Right lobe of liver (tissue), 6 donors: Measurements from ENCODE around the gene ESYT1. TPM values are rescaled to one million over a fixed set of nuclear protein-coding genes. Genes with fewer than 3 reads are reported as not detected.

Source experiments
- ATAC-seq, 4 donors: fragments of 200-7000 bp; cut with Tn5 transposase; one replicate each; pipeline ENCODE4 v1.9.1; 2020; ENCODE audit warnings: mild to moderate bottlenecking in 4 of 4, moderate library complexity in 4 of 4
- DNase-seq, 3 donors: peaks; one replicate each; pipeline ENCODE4 v3.0.0-alpha.2; 2020
- H3K27ac ChIP-seq, 3 donors: fragments of 200-600 bp; one replicate each; pipeline ENCODE4 v1.8.0; 2022
- H3K27me3 ChIP-seq, 2 donors: fragments of 200-600 bp; one replicate each; pipeline ENCODE4 v1.8.0; 2022
- H3K36me3 ChIP-seq, 4 donors: fragments of 200-600 bp; sonication (generic) in 1 of 4; one replicate each; pipeline versions ENCODE4 v1.5.1 to v1.8.0; 2017 to 2022; ENCODE audit warnings: control low read depth in 1 of 4
- H3K4me1 ChIP-seq, 4 donors: fragments of 200-600 bp; sonication (generic) in 1 of 4; one replicate each; pipeline versions ENCODE4 v1.5.1 to v1.8.0; 2017 to 2022; ENCODE audit warnings: control low read depth in 1 of 4
- H3K4me3 ChIP-seq, 3 donors: fragments of 200-600 bp; one replicate each; pipeline ENCODE4 v1.8.0; 2022
- H3K9me3 ChIP-seq, 4 donors: fragments of 200-600 bp; sonication (generic) in 1 of 4; one replicate each; pipeline versions ENCODE4 v1.5.1 to v1.8.0; 2017 to 2022; ENCODE audit warnings: control low read depth in 1 of 4
- CTCF ChIP-seq, 4 donors: fragments of 200-600 bp in 3 of 4; fragments of 450-650 bp in 1 of 4; IDR thresholded peaks; one replicate each; pipeline versions ENCODE4 v1.5.1 to v1.8.0; 2016 to 2022; ENCODE audit warnings: antibody characterized with exemption in 4 of 4, mild to moderate bottlenecking in 2 of 4
- POLR2A ChIP-seq: fragments of 450-650 bp; IDR thresholded peaks from one replicate; pipeline ENCODE4 v1.6.1; 2017; ENCODE audit warnings: antibody characterized with exemption, mild to moderate bottlenecking
- WGBS: methylation state at CpG from one replicate; pipeline ENCODE4 v1.1.6; 2018; ENCODE audit warnings: low coverage, low lambda C conversion rate; ENCODE audit not compliant: insufficient coverage; ENCODE audit errors: missing lambda C conversion rate; 5-methylcytosine and 5-hydroxymethylcytosine counted together
- intact Hi-C, 2 donors: fragments of 100-400 bp; cut with DNase I; formaldehyde crosslinking; loops; one replicate each; pipeline versions ENCODE4 v1.11.2 to v1.14.1; 2022
- total RNA-seq, 6 experiments: library from RNA; depleted of rRNA in 2 of 6; stranded (reverse); fragments of >200 nt in 2 of 6; fragmentation: NEBNext Ultra II Directional in 3 of 6; extraction: Animal tissue kit (Norgen Biotek cat#: 25700) in 3 of 6; gene quantifications; one replicate each; pipeline versions ENCODE4 v1.1.0 to v1.2.4, GENCODE V29; 2016 to 2023
- donor health status: DM: no; HTN: yes; CAD: no.
- donor health status: DM: no; HTN: no; CAD: no.
- donor health status: DM: no; HTN: no; CAD: no.
- donor health status: DM: no; HTN: yes; CAD: no.
- donor health status: DM: no; HTN: yes; CAD: no.

Gene ESYT1
- total RNA-seq, 6 experiments from 2014 or later = 56.5 to 117 (median 70.3) TPM

GRCh38 chr12:56188131-56188777 is 60.2 kb downstream of the ESYT1 start:
- no peak for TF ChIP-seq POLR2A
- TF ChIP-seq CTCF (IDR thresholded peaks at IDR 0.05) = no peak
- 21% methylated on average over 9 of the region's 10 CpGs for WGBS
- DNase-seq (no peak), ATAC-seq (no peak)
- Histone ChIP-seq H3K36me3 (peaks cover 0 to 29% (median 8%) of the 10 kb centered on the region in 4 donors), H3K9me3 (no peaks in the 10 kb centered on the region), H3K27me3 (no peaks in the 10 kb centered on the region), H3K4me1 (peaks cover 0 to 13% (median 6%) of the 10 kb centered on the region in 4 donors), H3K4me3 (peak overlapping the region; percentile 57 to 80 (median 80)), H3K27ac (peak overlapping the region; percentile 29 to 63 (median 58))
- intact Hi-C loops = loop anchor here (5.0 kb wide), 2 partner anchors 56 to 61 kb away; partner anchors contain the start of gene ESYT1 (in 1 of the 2)

GRCh38 chr12:56188778-56189098 is 60.7 kb downstream of the ESYT1 start:
- H3K27me3 ChIP-seq = no peaks in the 10 kb centered on the region
- TF ChIP-seq CTCF (IDR thresholded peaks at IDR 0.05) (no peak), POLR2A (no peak)
- peaks cover 0 to 24% (median 6%) of the 10 kb centered on the region in 4 donors for H3K36me3 ChIP-seq
- 0% methylated on average over 11 of the region's 17 CpGs for WGBS
- intact Hi-C loops = loop anchor here (5.0 kb wide), 2 partner anchors 56 to 61 kb away; partner anchors contain the start of gene ESYT1 (in 1 of the 2)
- peak overlapping the region; percentile 29 to 63 (median 58) for H3K27ac ChIP-seq
- peak in 2 of 4 donors; percentile 2 to 5 for ATAC-seq
- peak in 1 of 3 donors; percentile 68 for DNase-seq
- no peaks in the 10 kb centered on the region for H3K9me3 ChIP-seq
- peak overlapping the region; percentile 57 to 80 (median 80) for H3K4me3 ChIP-seq
- peaks cover 0 to 13% (median 6%) of the 10 kb centered on the region in 4 donors for H3K4me1 ChIP-seq

GRCh38 chr12:56189099-56189917 is 61.2 kb downstream of the ESYT1 start, which contains the start of gene SMARCC2:
Gene SMARCC2 (minus strand): TSS chr12:56189483. CDS start chr12:56189461, 22 bp downstream.
- intact Hi-C loops = loop anchor here (5.0 kb wide), 2 partner anchors 57 to 62 kb away; partner anchors contain the start of gene ESYT1 (in 1 of the 2)
- peaks cover 0 to 18% (median 2%) of the 10 kb centered on the region in 4 donors for H3K36me3 ChIP-seq

More at GRCh38 chr12:56189099-56189917, 61.2 kb downstream of the ESYT1 start, which contains the start of gene SMARCC2:
- ATAC-seq = peak; percentile 84 to 93 (median 90)
- Histone ChIP-seq H3K4me3 (peak within 1 kb of the TSS; percentile 57 to 80 (median 80)), H3K4me1 (peaks cover 0 to 13% (median 6%) of the 10 kb centered on the region in 4 donors), H3K27me3 (no peaks in the 10 kb centered on the region), H3K27ac (peak within 1 kb of the TSS; percentile 78 to 93 (median 82)), H3K9me3 (no peaks in the 10 kb centered on the region)
- whole genome bisulfite sequencing = 2% methylated on average over 8 of the region's 93 CpGs
- peak; percentile 90 to 93 (median 91) for DNase-seq
- TF ChIP-seq CTCF (IDR thresholded peaks at IDR 0.05) (peak; percentile 62 to 88 (median 72)), POLR2A (peak; percentile 12)
